ENCODE measurements around the gene AADACL4. TPM values are rescaled to one million over a fixed set of nuclear protein-coding genes. Genes with fewer than 3 reads are reported as not detected.

AADACL4 gene
- total RNA-seq, 2 donors from 2014 or later, result not detected

- Mint-ChIP-seq H3K27ac (no peak overlapping the region), H3K36me3 (peaks cover 34 to 61% of the 10 kb centered on the region in 2 donors), H3K9me3 (peaks cover 3 to 10% of the 10 kb centered on the region in 2 donors)
- ATAC-seq (no peak), DNase-seq (ENCODE audit: low spot score in 2 of 2) (no peak)
Measured at GRCh38 chr1:12607263-12607662, 36.6 kb upstream of the AADACL4 start.

GRCh38 chr1:12608311-12608957, 35.5 kb upstream of the AADACL4 start:
- Mint-ChIP-seq H3K9me3 (peaks cover 3 to 10% of the 10 kb centered on the region in 2 donors), H3K27ac (peak overlapping the region in 1 of 2 donors; percentile 69), H3K36me3 (peaks cover 39 to 73% of the 10 kb centered on the region in 2 donors)
- ATAC-seq (no peak), DNase-seq (ENCODE audit: low spot score in 2 of 2) (no peak)

- ATAC-seq (peak in 1 of 2 donors; percentile 3), DNase-seq (ENCODE audit: low spot score in 2 of 2) (no peak)
- Mint-ChIP-seq H3K27ac (peak overlapping the region in 1 of 2 donors; percentile 69), H3K9me3 (peaks cover 3 to 10% of the 10 kb centered on the region in 2 donors), H3K36me3 (peaks cover 34 to 71% of the 10 kb centered on the region in 2 donors)
Measured at GRCh38 chr1:12609469-12610003, 34.3 kb upstream of the AADACL4 start.

GRCh38 chr1:12610305-12610935, 33.5 kb upstream of the AADACL4 start:
- Mint-ChIP-seq H3K36me3 (peaks cover 42 to 80% of the 10 kb centered on the region in 2 donors), H3K9me3 (peaks cover 3 to 10% of the 10 kb centered on the region in 2 donors), H3K27ac (peak overlapping the region; percentile 38 to 69)
- ATAC-seq (no peak), DNase-seq (ENCODE audit: low spot score in 2 of 2) (no peak)

- H3K36me3 Mint-ChIP-seq, result peaks cover 47 to 85% of the 10 kb centered on the region in 2 donors
- DNase-seq (ENCODE audit: low spot score in 2 of 2) (no peak), ATAC-seq (no peak)
- H3K27ac Mint-ChIP-seq, result peak overlapping the region; percentile 38 to 69
- peaks cover 3 to 10% of the 10 kb centered on the region in 2 donors for H3K9me3 Mint-ChIP-seq
Measured at GRCh38 chr1:12610941-12611340, 32.9 kb upstream of the AADACL4 start.

GRCh38 chr1:12613180-12613579, 30.7 kb upstream of the AADACL4 start:
- Mint-ChIP-seq H3K9me3 (peaks cover 0 to 5% of the 10 kb centered on the region in 2 donors), H3K27ac (no peak overlapping the region), H3K36me3 (peaks cover 59 to 80% of the 10 kb centered on the region in 2 donors)
- ATAC-seq, result no peak
- DNase-seq (ENCODE audit: low spot score in 2 of 2), result no peak

- peak overlapping the region; percentile 34 to 93 for H3K27ac Mint-ChIP-seq
- peaks cover 0 to 5% of the 10 kb centered on the region in 2 donors for H3K9me3 Mint-ChIP-seq
- ATAC-seq (no peak), DNase-seq (ENCODE audit: low spot score in 2 of 2) (no peak)
- H3K36me3 Mint-ChIP-seq, result peaks cover 49 to 74% of the 10 kb centered on the region in 2 donors
Measured at GRCh38 chr1:12614402-12615158, 29.3 kb upstream of the AADACL4 start.

GRCh38 chr1:12615159-12615864, 28.6 kb upstream of the AADACL4 start:
- H3K36me3 Mint-ChIP-seq, result peaks cover 49 to 67% of the 10 kb centered on the region in 2 donors
- peaks cover 0 to 4% of the 10 kb centered on the region in 2 donors for H3K9me3 Mint-ChIP-seq
- H3K27ac Mint-ChIP-seq, result peak overlapping the region; percentile 89 to 93
- ATAC-seq (no peak), DNase-seq (ENCODE audit: low spot score in 2 of 2) (no peak)

- no peaks in the 10 kb centered on the region for H3K9me3 Mint-ChIP-seq
- peaks cover 42 to 59% of the 10 kb centered on the region in 2 donors for H3K36me3 Mint-ChIP-seq
- H3K27ac Mint-ChIP-seq, result peak overlapping the region; percentile 89 to 93
- ATAC-seq, result no peak
- DNase-seq (ENCODE audit: low spot score in 2 of 2), result peak in 1 of 2 donors; percentile 65
Measured at GRCh38 chr1:12615865-12616708, 27.8 kb upstream of the AADACL4 start.

GRCh38 chr1:12616709-12617373, 27.0 kb upstream of the AADACL4 start:
- H3K9me3 Mint-ChIP-seq, result no peaks in the 10 kb centered on the region
- H3K36me3 Mint-ChIP-seq, result peaks cover 36 to 54% of the 10 kb centered on the region in 2 donors
- DNase-seq (ENCODE audit: low spot score in 2 of 2), result peak; percentile 39 to 63
- no peak for ATAC-seq
- H3K27ac Mint-ChIP-seq, result peak overlapping the region; percentile 93 to 99

- Mint-ChIP-seq H3K27ac (peak overlapping the region; percentile 93 to 99), H3K36me3 (peaks cover 31 to 48% of the 10 kb centered on the region in 2 donors), H3K9me3 (no peaks in the 10 kb centered on the region)
- DNase-seq (ENCODE audit: low spot score in 2 of 2), result no peak
- ATAC-seq, result no peak
Measured at GRCh38 chr1:12617511-12617900, 26.4 kb upstream of the AADACL4 start.

- Mint-ChIP-seq H3K36me3 (peaks cover 29 to 42% of the 10 kb centered on the region in 2 donors), H3K9me3 (no peaks in the 10 kb centered on the region), H3K27ac (peak within 1 kb of the TSS; percentile 93 to 99)
- ATAC-seq (peak; percentile 41 to 73), DNase-seq (ENCODE audit: low spot score in 2 of 2) (peak; percentile 74 to 77)
Measured at GRCh38 chr1:12617901-12618660, 25.8 kb upstream of the AADACL4 start, which contains the start of gene DHRS3. DHRS3 (minus strand) TSS chr1:12618210; CDS start chr1:12617348, 862 bp downstream.

GRCh38 chr1:12618661-12618964, 25.3 kb upstream of the AADACL4 start:
- ATAC-seq (peak; percentile 0 to 3), DNase-seq (ENCODE audit: low spot score in 2 of 2) (no peak)
- no peaks in the 10 kb centered on the region for H3K9me3 Mint-ChIP-seq
- H3K27ac Mint-ChIP-seq, result peak overlapping the region; percentile 93 to 99
- H3K36me3 Mint-ChIP-seq, result peaks cover 29 to 37% of the 10 kb centered on the region in 2 donors

GRCh38 chr1:12618965-12619791, 24.7 kb upstream of the AADACL4 start:
- Mint-ChIP-seq H3K27ac (peak overlapping the region; percentile 93 to 99), H3K9me3 (no peaks in the 10 kb centered on the region), H3K36me3 (peaks cover 29 to 36% of the 10 kb centered on the region in 2 donors)
- DNase-seq (ENCODE audit: low spot score in 2 of 2) (peak; percentile 71 to 85), ATAC-seq (peak; percentile 57 to 65)

Measured in activated naive CD4-positive, alpha-beta T cell treated with anti-CD3 and anti-CD28 coated beads, Interleukin-2, amount 50 U/mL, for 72 hours (primary cell).